Natural killer cell treated with Interleukin-12 subunit alpha and Interleukin-12 subunit beta and Interleukin-15 and Interleukin-18, amount 100 ng/mL, for 72 hours (primary cell): ENCODE data around the gene TJAP1. TPM values are rescaled to one million over a fixed set of nuclear protein-coding genes. Genes with fewer than 3 reads are reported as not detected.
A peak's percentile ranks its signal among the peaks of the same experiment; 100 is the strongest.
"Not testable (repeated sequence)": the region's sequence is repeated elsewhere in the genome, so short reads cannot be mapped to it uniquely, and the experiment has no call there.

Source experiments
- ATAC-seq, 2 donors: fragments of 150-1000 bp; cut with Tn5 transposase in 1 of 2; sonication (Bioruptor Pico), chemical (Tn5 transposase) in 1 of 2; 2 replicates each; pipeline ENCODE4 v1.10.0; 2021
- DNase-seq: peaks from one replicate; pipeline ENCODE4 v3.0.0; 2022; ENCODE audit warnings: low spot score
- H3K27ac Mint-ChIP-seq, 2 donors: 1 replicate in 1 of 2; 2 replicates in 1 of 2; pipeline ENCODE4 v1.8.0; 2022; ENCODE audit warnings: mixed read lengths in 2 of 2, mild to moderate bottlenecking in 1 of 2, moderate library complexity in 1 of 2
- H3K27me3 Mint-ChIP-seq, 2 donors: 1 replicate in 1 of 2; 2 replicates in 1 of 2; pipeline ENCODE4 v1.8.0; 2022; ENCODE audit warnings: mixed read lengths in 2 of 2
- H3K36me3 Mint-ChIP-seq: one replicate; pipeline ENCODE4 v1.8.0; 2022; ENCODE audit warnings: mixed read lengths
- H3K4me1 Mint-ChIP-seq, 2 donors: 1 replicate in 1 of 2; 2 replicates in 1 of 2; pipeline ENCODE4 v1.8.0; 2022; ENCODE audit warnings: low read depth in 2 of 2, mixed read lengths in 2 of 2, mild to moderate bottlenecking in 1 of 2
- H3K4me3 Mint-ChIP-seq: one replicate; pipeline ENCODE4 v1.8.0; 2022; ENCODE audit warnings: mixed read lengths
- H3K9me3 Mint-ChIP-seq: 2 replicates; pipeline ENCODE4 v1.8.0; 2022; ENCODE audit warnings: mixed read lengths
- total RNA-seq, 2 donors: library from RNA; stranded (reverse); gene quantifications; one replicate each; pipeline ENCODE4 v1.2.3, GENCODE V29; 2022

The TJAP1 gene
- total RNA-seq, 2 donors from 2014 or later: 44.6 to 80.4 TPM

- peak; percentile 7 to 44 for ATAC-seq
- Mint-ChIP-seq H3K36me3 (peaks cover 14% of the 10 kb centered on the region), H3K4me3 (no peak overlapping the region)
Measured at GRCh38 chr6:43522547-43523261, 45.3 kb downstream of the TJAP1 start.

GRCh38 chr6:43523284-43523683, 45.9 kb downstream of the TJAP1 start:
- DNase-seq (no peak), ATAC-seq (peak in 1 of 2 donors; percentile 41)
- H3K36me3 Mint-ChIP-seq: peaks cover 14% of the 10 kb centered on the region
- H3K27ac Mint-ChIP-seq: no peak overlapping the region
- H3K9me3 Mint-ChIP-seq: no peaks in the 10 kb centered on the region
- H3K4me3 Mint-ChIP-seq: no peak overlapping the region
- H3K27me3 Mint-ChIP-seq: no peaks in the 10 kb centered on the region
- peaks cover 0 to 3% of the 10 kb centered on the region in 2 donors for H3K4me1 Mint-ChIP-seq

More at GRCh38 chr6:43522547-43523261, 45.3 kb downstream of the TJAP1 start:
- H3K27ac Mint-ChIP-seq: peak overlapping the region in 1 of 2 donors; percentile 33
- no peaks in the 10 kb centered on the region for H3K9me3 Mint-ChIP-seq
- DNase-seq: no peak
- H3K4me1 Mint-ChIP-seq: peaks cover 0 to 3% of the 10 kb centered on the region in 2 donors
- no peaks in the 10 kb centered on the region for H3K27me3 Mint-ChIP-seq

- ATAC-seq (no peak), DNase-seq (no peak)
- Mint-ChIP-seq H3K36me3 (peaks cover 14% of the 10 kb centered on the region), H3K27me3 (no peaks in the 10 kb centered on the region), H3K4me3 (no peak overlapping the region), H3K9me3 (no peaks in the 10 kb centered on the region), H3K4me1 (peaks cover 0 to 3% of the 10 kb centered on the region in 2 donors), H3K27ac (no peak overlapping the region)
Measured at GRCh38 chr6:43524483-43524961, 47.2 kb downstream of the TJAP1 start.

- no peak overlapping the region for H3K27ac Mint-ChIP-seq
- H3K4me1 Mint-ChIP-seq: no peaks in the 10 kb centered on the region
- H3K4me3 Mint-ChIP-seq: no peak overlapping the region
- ATAC-seq (no peak), DNase-seq (no peak)
- H3K9me3 Mint-ChIP-seq: no peaks in the 10 kb centered on the region
- no peaks in the 10 kb centered on the region for H3K27me3 Mint-ChIP-seq
- peaks cover 17% of the 10 kb centered on the region for H3K36me3 Mint-ChIP-seq
Measured at GRCh38 chr6:43532201-43532600, 54.8 kb downstream of the TJAP1 start.

- H3K4me3 Mint-ChIP-seq, H3K27ac Mint-ChIP-seq, H3K27me3 Mint-ChIP-seq, H3K4me1 Mint-ChIP-seq, DNase-seq, ATAC-seq, H3K9me3 Mint-ChIP-seq: not testable (repeated sequence)
- peaks cover 22% of the 10 kb centered on the region for H3K36me3 Mint-ChIP-seq
Measured at GRCh38 chr6:43538986-43539385, 61.6 kb downstream of the TJAP1 start.

- not testable (repeated sequence) for H3K27me3 Mint-ChIP-seq, H3K4me1 Mint-ChIP-seq, H3K27ac Mint-ChIP-seq, H3K4me3 Mint-ChIP-seq, ATAC-seq, H3K9me3 Mint-ChIP-seq, DNase-seq
- H3K36me3 Mint-ChIP-seq: peaks cover 22% of the 10 kb centered on the region
Measured at GRCh38 chr6:43539409-43539808, 62.0 kb downstream of the TJAP1 start.

- H3K36me3 Mint-ChIP-seq: peaks cover 22% of the 10 kb centered on the region
Measured at GRCh38 chr6:43540507-43540906, 63.1 kb downstream of the TJAP1 start.

GRCh38 chr6:43541774-43542471, 64.6 kb downstream of the TJAP1 start:
- no peaks in the 10 kb centered on the region for H3K27me3 Mint-ChIP-seq
- H3K36me3 Mint-ChIP-seq: peaks cover 30% of the 10 kb centered on the region
- no peak for ATAC-seq
- no peaks in the 10 kb centered on the region for H3K9me3 Mint-ChIP-seq
- peaks cover 0 to 10% of the 10 kb centered on the region in 2 donors for H3K4me1 Mint-ChIP-seq
- no peak for DNase-seq
- no peak overlapping the region for H3K27ac Mint-ChIP-seq
- no peak overlapping the region for H3K4me3 Mint-ChIP-seq

More at GRCh38 chr6:43540507-43540906, 63.1 kb downstream of the TJAP1 start:
- no peak overlapping the region for H3K27ac Mint-ChIP-seq
- no peak for DNase-seq
- ATAC-seq: no peak
- peaks cover 0 to 10% of the 10 kb centered on the region in 2 donors for H3K4me1 Mint-ChIP-seq
- H3K27me3 Mint-ChIP-seq: no peaks in the 10 kb centered on the region
- H3K9me3 Mint-ChIP-seq: no peaks in the 10 kb centered on the region
- H3K4me3 Mint-ChIP-seq: no peak overlapping the region

GRCh38 chr6:43544461-43544860, 67.1 kb downstream of the TJAP1 start:
- Mint-ChIP-seq H3K4me3 (no peak overlapping the region), H3K36me3 (peaks cover 43% of the 10 kb centered on the region), H3K27ac (no peak overlapping the region), H3K27me3 (no peaks in the 10 kb centered on the region), H3K4me1 (peaks cover 0 to 8% of the 10 kb centered on the region in 2 donors), H3K9me3 (no peaks in the 10 kb centered on the region)
- DNase-seq (no peak), ATAC-seq (no peak)

- Mint-ChIP-seq H3K4me1 (peaks cover 0 to 8% of the 10 kb centered on the region in 2 donors), H3K9me3 (no peaks in the 10 kb centered on the region), H3K27ac (no peak overlapping the region), H3K4me3 (no peak overlapping the region), H3K36me3 (peaks cover 45% of the 10 kb centered on the region), H3K27me3 (no peaks in the 10 kb centered on the region)
- ATAC-seq (no peak), DNase-seq (no peak)
Measured at GRCh38 chr6:43547222-43547621, 69.9 kb downstream of the TJAP1 start.

Other genes starting within 250 kb of the TJAP1 start
- gene DNPH1, start 248.1 kb upstream of the TJAP1 start, total RNA-seq: 10 to 100 TPM; 15.0 to 32.5 TPM
- under 1 TPM; 0.75 to 0.81 TPM for gene TTBK1, start 234.1 kb upstream of the TJAP1 start, total RNA-seq
- gene SLC22A7, start 179.3 kb upstream of the TJAP1 start, total RNA-seq: not detected
- 1 to 10 TPM in 1 of 2 donors, not detected in 1; 2.0 TPM for gene CRIP3, start 168.7 kb upstream of the TJAP1 start, total RNA-seq
- 10 to 100 TPM in 1 of 2 donors, 1 to 10 TPM in 1; 6.4 to 11.3 TPM for gene ZNF318, start 107.9 kb upstream of the TJAP1 start, total RNA-seq
- 10 to 100 TPM; 41.8 to 82.9 TPM for gene ABCC10, start 50.0 kb upstream of the TJAP1 start, total RNA-seq
- gene DLK2, start 22.0 kb upstream of the TJAP1 start, total RNA-seq: under 1 TPM in 1 of 2 donors, not detected in 1; 0.14 TPM
- gene LRRC73, start 32.8 kb downstream of the TJAP1 start, total RNA-seq: under 1 TPM; 0.36 to 0.39 TPM
- 10 to 100 TPM; 53.8 to 69.9 TPM for gene YIPF3, start 39.4 kb downstream of the TJAP1 start, total RNA-seq
- gene POLR1C, start 39.5 kb downstream of the TJAP1 start, total RNA-seq: 10 to 100 TPM; 46.9 to 61.5 TPM
- 100 to 1,000 TPM in 1 of 2 donors, 10 to 100 TPM in 1; 80.0 to 178 TPM for gene XPO5, start 98.5 kb downstream of the TJAP1 start, total RNA-seq
- 10 to 100 TPM; 25.6 to 53.4 TPM for gene POLH, start 98.6 kb downstream of the TJAP1 start, total RNA-seq
- gene GTPBP2, start 151.7 kb downstream of the TJAP1 start, total RNA-seq: 100 to 1,000 TPM in 1 of 2 donors, 10 to 100 TPM in 1; 85.4 to 116 TPM
- 10 to 100 TPM; 37.1 to 39.7 TPM for gene MAD2L1BP, start 158.3 kb downstream of the TJAP1 start, total RNA-seq
- gene RSPH9, start 167.5 kb downstream of the TJAP1 start, total RNA-seq: not detected
- 10 to 100 TPM; 32.7 to 39.3 TPM for gene MRPS18A, start 210.2 kb downstream of the TJAP1 start, total RNA-seq